ENCODE results near the gene H6PD. TPM values are rescaled to one million over a fixed set of nuclear protein-coding genes. Genes with fewer than 3 reads are reported as not detected.

The H6PD gene
- total and polyA plus RNA-seq, 9 of the 15 experiments (the other 6 are each of a cell fraction or from before 2014, with no cell fraction given) = 0.04 to 2.5 (median 0.95) TPM

GRCh38 chr1:9242338-9242969 lies 7.9 kb downstream of the H6PD start (continued):
- TF ChIP-seq ZMIZ1 (IDR thresholded peaks at IDR 0.05; ENCODE audit: low read depth in 2 of 2, low read length in 2 of 2) (no peak), XRCC5 (IDR thresholded peaks at IDR 0.05; ENCODE audit: low read depth, low read length) (no peak), MCM3 (IDR thresholded peaks at IDR 0.05) (no peak), RREB1 (CRISPR knock-in tag; IDR thresholded peaks at IDR 0.05) (no peak), JUN (IDR thresholded peaks at IDR 0.05; ENCODE audit: borderline replicate concordance, low read depth, low read length) (no peak), JUN (CRISPR knock-in tag; IDR thresholded peaks at IDR 0.05; ENCODE audit: borderline replicate concordance) (no peak), CTBP1 (IDR thresholded peaks at IDR 0.05; ENCODE audit: borderline replicate concordance) (no peak), CEBPG (CRISPR knock-in tag; IDR thresholded peaks at IDR 0.05) (no peak), CEBPG (tag; conservative IDR thresholded peaks at IDR 0.05 in 1 of 2, IDR thresholded peaks at IDR 0.05 in 1 of 2) (peak in 1 of 2 experiments; percentile 54; a peak in 2 of 4 replicates), BDP1 (IDR thresholded peaks at IDR 0.05; ENCODE audit: insufficient read depth, insufficient read length) (no peak), BRF2 (IDR thresholded peaks at IDR 0.05; ENCODE audit: borderline replicate concordance, insufficient read depth, insufficient read length) (no peak), CEBPB (tag; IDR thresholded peaks at IDR 0.05) (0 out of 2 replicates have a peak, but pooled peaks have one; percentile 20)
- TF ChIP-seq, protein P1, sequence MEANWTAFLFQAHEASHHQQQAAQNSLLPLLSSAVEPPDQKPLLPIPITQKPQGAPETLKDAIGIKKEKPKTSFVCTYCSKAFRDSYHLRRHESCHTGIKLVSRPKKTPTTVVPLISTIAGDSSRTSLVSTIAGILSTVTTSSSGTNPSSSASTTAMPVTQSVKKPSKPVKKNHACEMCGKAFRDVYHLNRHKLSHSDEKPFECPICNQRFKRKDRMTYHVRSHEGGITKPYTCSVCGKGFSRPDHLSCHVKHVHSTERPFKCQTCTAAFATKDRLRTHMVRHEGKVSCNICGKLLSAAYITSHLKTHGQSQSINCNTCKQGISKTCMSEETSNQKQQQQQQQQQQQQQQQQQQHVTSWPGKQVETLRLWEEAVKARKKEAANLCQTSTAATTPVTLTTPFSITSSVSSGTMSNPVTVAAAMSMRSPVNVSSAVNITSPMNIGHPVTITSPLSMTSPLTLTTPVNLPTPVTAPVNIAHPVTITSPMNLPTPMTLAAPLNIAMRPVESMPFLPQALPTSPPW (CRISPR knock-in tag; IDR thresholded peaks at IDR 0.05) = peak; percentile 28; the same call in 1 of the 2 replicates
- TF ChIP-seq, protein P2, sequence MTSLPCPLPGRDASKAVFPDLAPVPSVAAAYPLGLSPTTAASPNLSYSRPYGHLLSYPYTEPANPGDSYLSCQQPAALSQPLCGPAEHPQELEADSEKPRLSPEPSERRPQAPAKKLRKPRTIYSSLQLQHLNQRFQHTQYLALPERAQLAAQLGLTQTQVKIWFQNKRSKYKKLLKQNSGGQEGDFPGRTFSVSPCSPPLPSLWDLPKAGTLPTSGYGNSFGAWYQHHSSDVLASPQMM (CRISPR knock-in tag; IDR thresholded peaks at IDR 0.05) = no peak
